Fibroblast of pulmonary artery (primary cell): ENCODE data around the gene CTDSPL2.

ENCODE experiments used
- DNase-seq: peaks from one replicate; pipeline ENCODE4 v3.0.0-alpha.2; 2010; ENCODE audit warnings: low read depth
- H3K4me3 ChIP-seq: replicated peaks from 2 replicates; pipeline ENCODE4 v1.5.1; 2011; ENCODE audit warnings: low read depth, mild to moderate bottlenecking, control low read depth, low read length, moderate library complexity
- CTCF ChIP-seq: IDR thresholded peaks from 2 replicates; pipeline ENCODE4 v1.5.1; 2011; ENCODE audit warnings: mild to moderate bottlenecking, control low read depth, low read length, inconsistent platforms; ENCODE audit errors: missing control alignments

The CTDSPL2 gene

GRCh38 chr15:44482090-44482489 is 54.7 kb downstream of the CTDSPL2 start:
- no peak overlapping the region for H3K4me3 ChIP-seq
- DNase-seq, result peak; percentile 15
- no peak for TF ChIP-seq CTCF

DNA sequence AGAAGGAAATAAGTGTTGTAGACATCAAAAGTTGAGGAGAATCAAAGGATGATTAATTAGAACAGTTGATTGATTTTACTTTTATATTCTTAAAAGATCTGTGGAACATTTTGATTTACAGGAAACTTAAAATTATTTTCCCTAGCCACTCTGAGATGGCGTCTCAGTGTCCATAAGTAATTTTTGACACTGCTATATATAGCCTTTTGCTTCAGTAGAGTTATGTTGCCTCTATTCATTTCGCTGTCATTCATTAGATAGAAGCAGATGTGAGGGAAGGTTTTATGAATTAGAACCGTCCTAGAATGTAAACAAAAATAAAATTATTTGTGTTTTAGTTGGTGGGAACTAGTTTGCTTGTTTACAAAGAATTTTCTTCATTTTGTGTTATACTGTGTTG is 58.5 kb downstream of the CTDSPL2 start:
- no peak for TF ChIP-seq CTCF
- no peak overlapping the region for H3K4me3 ChIP-seq

GRCh38 chr15:44489464-44489863 is 62.0 kb downstream of the CTDSPL2 start:
- peak; percentile 78 for DNase-seq
- no peak for TF ChIP-seq CTCF

More for the DNA sequence above, 58.5 kb downstream of the CTDSPL2 start:
- no peak for DNase-seq

GRCh38 chr15:44490622-44491021 is 63.2 kb downstream of the CTDSPL2 start:
- no peak overlapping the region for H3K4me3 ChIP-seq
- no peak for TF ChIP-seq CTCF
- no peak for DNase-seq

More at GRCh38 chr15:44489464-44489863, 62.0 kb downstream of the CTDSPL2 start:
- H3K4me3 ChIP-seq, result no peak overlapping the region

DNA sequence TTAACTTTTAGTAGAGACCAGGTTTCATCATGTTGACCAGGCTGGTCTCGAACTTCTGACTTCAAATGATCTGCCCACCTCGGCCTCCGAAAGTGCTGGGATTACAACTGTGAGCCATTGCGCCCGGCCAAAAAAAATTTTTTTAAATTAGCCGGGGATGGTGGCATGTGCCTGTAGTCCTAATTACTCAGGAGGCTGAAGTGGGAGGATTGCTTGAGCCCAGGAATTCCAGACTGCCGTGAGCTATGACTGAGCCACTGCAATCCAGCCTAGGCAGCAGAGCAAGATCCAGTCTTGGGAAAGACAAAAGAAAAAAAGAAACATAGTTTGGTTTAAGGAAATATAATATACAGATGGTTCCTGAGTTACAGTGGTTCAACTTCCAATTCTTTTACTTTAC is 64.6 kb downstream of the CTDSPL2 start:
- no peak for TF ChIP-seq CTCF
- DNase-seq, result no peak
- no peak overlapping the region for H3K4me3 ChIP-seq

GRCh38 chr15:44492672-44493071 is 65.2 kb downstream of the CTDSPL2 start:
- no peak for TF ChIP-seq CTCF
- DNase-seq, result no peak

DNA sequence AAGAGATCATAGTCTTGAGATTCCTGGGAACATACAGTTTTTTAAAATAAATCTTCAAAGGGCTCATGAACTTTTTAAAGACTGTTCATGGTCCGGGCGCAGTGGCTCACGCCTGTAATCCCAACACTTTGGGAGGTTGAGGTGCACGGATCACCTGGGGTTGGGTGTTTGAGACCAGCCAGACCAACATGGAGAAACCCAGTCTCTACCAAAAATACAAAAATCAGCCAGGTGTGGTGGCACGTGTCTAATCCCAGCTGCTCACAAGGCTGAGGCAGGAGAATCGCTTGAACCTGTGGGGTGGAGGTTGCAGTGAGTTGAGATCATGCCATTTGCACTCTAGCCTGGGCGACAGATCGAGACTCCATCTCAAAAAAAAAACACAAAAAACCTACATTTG is 68.1 kb downstream of the CTDSPL2 start:
- TF ChIP-seq CTCF, result no peak
- DNase-seq, result no peak
- H3K4me3 ChIP-seq, result no peak overlapping the region

More at GRCh38 chr15:44492672-44493071, 65.2 kb downstream of the CTDSPL2 start:
- no peak overlapping the region for H3K4me3 ChIP-seq
